Stimulated activated naive CD8-positive, alpha-beta T cell treated with anti-CD3 and anti-CD28 coated beads, Interleukin-15, Interleukin-2, amounts not matched to agents 100 U/mL and 50 U/mL, for 24 hours (primary cell): ENCODE measurements around the gene DDX11.
"Not testable (repeated sequence)": the region's sequence is repeated elsewhere in the genome, so short reads cannot be mapped to it uniquely, and the experiment has no call there.

Source experiments
- ATAC-seq: fragments of 150-1000 bp; cut with Tn5 transposase; one replicate; pipeline ENCODE4 v1.10.0; 2021
- DNase-seq: peaks from one replicate; pipeline ENCODE4 v3.0.0; 2021

The DDX11 gene

GRCh38 chr12:31122481-31122880 is 48.8 kb downstream of the DDX11 start:
- ATAC-seq, result no peak
- DNase-seq, result no peak

- not testable (repeated sequence) for ATAC-seq, DNase-seq
Observed at GRCh38 chr12:31124158-31124557, 50.5 kb downstream of the DDX11 start.

- DNase-seq, ATAC-seq: not testable (repeated sequence)
Observed at GRCh38 chr12:31125171-31125570, 51.5 kb downstream of the DDX11 start.

- DNase-seq, ATAC-seq: not testable (repeated sequence)
Observed at GRCh38 chr12:31127209-31127848, 53.7 kb downstream of the DDX11 start.

- not testable (repeated sequence) for ATAC-seq, DNase-seq
Observed at GRCh38 chr12:31136581-31136980, 62.9 kb downstream of the DDX11 start.

- not testable (repeated sequence) for ATAC-seq
Observed at GRCh38 chr12:31144768-31145167, 71.1 kb downstream of the DDX11 start.

GRCh38 chr12:31145296-31145695 is 71.6 kb downstream of the DDX11 start:
- ATAC-seq, DNase-seq: not testable (repeated sequence)

More at GRCh38 chr12:31144768-31145167, 71.1 kb downstream of the DDX11 start:
- DNase-seq, result not testable (repeated sequence)

- not testable (repeated sequence) for ATAC-seq, DNase-seq
Observed at GRCh38 chr12:31147415-31147814, 73.8 kb downstream of the DDX11 start.

GRCh38 chr12:31150766-31151165 is 77.1 kb downstream of the DDX11 start:
- not testable (repeated sequence) for DNase-seq, ATAC-seq
